OCI-LY3 (cell line): ENCODE data around the gene OCRL.

ENCODE experiments used
- H2AFZ ChIP-seq: fragments of 200-600, 300-600 bp; shearing (Covaris generic); 2 replicates; pipeline ENCODE4 v1.6.0; 2014; ENCODE audit warnings: antibody characterized with exemption, low read depth, low read length
- H3K27ac ChIP-seq: fragments of 200-600, 300-600 bp; sonication (generic); 2 replicates; pipeline ENCODE4 v1.5.1; 2014; ENCODE audit warnings: mild to moderate bottlenecking, low read length, moderate library complexity, mixed read lengths
- H3K27me3 ChIP-seq: fragments of 200-600, 300-600 bp; sonication (generic); 2 replicates; pipeline ENCODE4 v1.6.1; 2014; ENCODE audit warnings: low read depth, low read length, mixed read lengths
- H3K36me3 ChIP-seq: fragments of 200-600, 300-600 bp; sonication (generic); replicated peaks from 2 replicates; pipeline ENCODE3; 2014; ENCODE audit warnings: low read depth, low read length, mixed read lengths
- H3K4me1 ChIP-seq: fragments of 300-600, 200-600 bp; sonication (generic); 2 replicates; pipeline ENCODE4 v1.6.1; 2014; ENCODE audit warnings: low read length, mixed read lengths
- H3K4me2 ChIP-seq: fragments of 200-600, 300-600 bp; sonication (generic); 2 replicates; pipeline ENCODE4 v1.6.1; 2014; ENCODE audit warnings: low read length, mixed read lengths
- H3K4me3 ChIP-seq: fragments of 300-600, 200-600 bp; sonication (generic); 2 replicates; pipeline ENCODE4 v1.5.1; 2014; ENCODE audit warnings: antibody characterized with exemption, mild to moderate bottlenecking, low read length, moderate library complexity
- H3K79me2 ChIP-seq: fragments of 300-600, 200-600 bp; shearing (Covaris generic); 2 replicates; pipeline ENCODE4 v1.6.1; 2014; ENCODE audit warnings: mild to moderate bottlenecking, low read length, mixed read lengths
- H3K9ac ChIP-seq: fragments of 300-600, 200-600 bp; shearing (Covaris generic); 2 replicates; pipeline ENCODE4 v1.6.0; 2014; ENCODE audit warnings: mild to moderate bottlenecking, low read length, moderate library complexity
- H3K9me3 ChIP-seq: fragments of 200-600, 300-600 bp; shearing (Covaris generic); 2 replicates; pipeline ENCODE4 v1.6.1; 2014; ENCODE audit warnings: low read length, mixed read lengths; ENCODE audit not compliant: insufficient read depth
- H4K20me1 ChIP-seq: fragments of 200-600, 300-600 bp; sonication (generic); 2 replicates; pipeline ENCODE4 v1.6.1; 2016; ENCODE audit warnings: low read length, mixed read lengths; ENCODE audit not compliant: insufficient read depth
- CTCF ChIP-seq: fragments of 200-600, 300-600 bp; sonication (generic); IDR thresholded peaks from 2 replicates; pipeline ENCODE4 v1.5.1; 2014; ENCODE audit warnings: antibody characterized with exemption, low read length, low read depth
- EZH2phosphoT487 ChIP-seq: fragments of 200-600 bp; shearing (Covaris generic); IDR thresholded peaks from 2 replicates; pipeline ENCODE4 v1.6.1; 2018; ENCODE audit warnings: antibody characterized with exemption, mixed run types, low read depth

The OCRL gene

GRCh38 chrX:129581904-129582303 is 41.8 kb downstream of the OCRL start:
- Histone ChIP-seq H4K20me1 (no peaks in the 10 kb centered on the region), H3K4me1 (no peaks in the 10 kb centered on the region), H3K27me3 (no peaks in the 10 kb centered on the region), H3K27ac (no peak overlapping the region), H3K9ac (no peak overlapping the region), H3K9me3 (no peaks in the 10 kb centered on the region), H2AFZ (no peak overlapping the region), H3K4me3 (no peak overlapping the region), H3K36me3 (peaks cover 7% of the 10 kb centered on the region), H3K4me2 (no peak overlapping the region), H3K79me2 (no peaks in the 10 kb centered on the region)
- TF ChIP-seq CTCF (no peak), EZH2phosphoT487 (no peak)

DNA sequence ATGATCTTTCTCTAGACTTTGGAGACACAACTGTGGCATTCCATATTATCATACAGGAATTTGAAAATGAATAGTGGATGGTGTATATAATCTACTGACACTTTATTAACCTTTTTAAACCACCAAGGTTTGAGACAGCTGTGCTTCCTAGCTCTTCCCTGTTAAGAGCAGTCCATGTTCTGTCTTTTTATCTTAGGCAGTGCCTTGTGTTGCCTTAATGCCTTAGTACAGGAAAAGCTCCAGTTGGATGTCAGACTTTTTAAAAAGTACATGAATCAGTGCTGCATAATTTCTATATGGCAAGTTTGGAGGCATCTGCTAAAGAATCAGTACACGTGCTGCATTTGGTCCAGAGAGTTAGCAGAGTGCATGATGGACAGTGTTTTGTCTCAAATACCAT is 45.1 kb downstream of the OCRL start:
- TF ChIP-seq CTCF, result no peak
- no peak for TF ChIP-seq EZH2phosphoT487
- Histone ChIP-seq H3K4me3 (no peak overlapping the region), H3K79me2 (no peaks in the 10 kb centered on the region), H3K4me1 (no peaks in the 10 kb centered on the region), H2AFZ (no peak overlapping the region), H4K20me1 (no peaks in the 10 kb centered on the region), H3K9me3 (no peaks in the 10 kb centered on the region), H3K27ac (no peak overlapping the region), H3K4me2 (no peak overlapping the region), H3K36me3 (peaks cover 7% of the 10 kb centered on the region), H3K9ac (no peak overlapping the region), H3K27me3 (no peaks in the 10 kb centered on the region)

DNA sequence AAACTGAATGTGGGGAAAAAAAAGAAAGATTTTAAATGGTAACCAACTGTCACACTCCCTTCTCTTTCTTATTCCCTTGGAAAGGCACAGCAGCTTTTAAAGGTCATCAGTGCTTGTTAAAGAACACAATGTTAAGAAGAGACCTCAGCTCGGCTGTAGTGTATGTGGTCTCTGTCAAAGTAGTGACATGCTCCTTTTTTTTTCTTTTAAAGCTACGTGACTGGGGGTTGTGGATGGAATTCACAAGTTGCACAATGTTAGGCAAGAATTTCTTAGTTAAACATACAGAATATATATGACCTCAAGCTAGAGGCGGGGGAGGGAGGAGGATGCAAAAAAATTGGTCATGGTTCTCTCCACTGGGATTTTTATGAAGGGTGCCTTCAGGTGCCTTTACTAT is 45.6 kb downstream of the OCRL start:
- no peak overlapping the region for H2AFZ ChIP-seq
- TF ChIP-seq CTCF, result no peak
- TF ChIP-seq EZH2phosphoT487, result no peak
- H4K20me1 ChIP-seq, result no peaks in the 10 kb centered on the region
- H3K9me3 ChIP-seq, result no peaks in the 10 kb centered on the region
- H3K36me3 ChIP-seq, result peaks cover 7% of the 10 kb centered on the region
- no peaks in the 10 kb centered on the region for H3K79me2 ChIP-seq
- H3K27ac ChIP-seq, result no peak overlapping the region
- H3K4me1 ChIP-seq, result no peaks in the 10 kb centered on the region
- H3K27me3 ChIP-seq, result no peaks in the 10 kb centered on the region
- H3K4me3 ChIP-seq, result no peak overlapping the region
- no peak overlapping the region for H3K4me2 ChIP-seq
- H3K9ac ChIP-seq, result no peak overlapping the region

- H4K20me1 ChIP-seq, result no peaks in the 10 kb centered on the region
- no peak overlapping the region for H3K4me2 ChIP-seq
- H3K4me1 ChIP-seq, result no peaks in the 10 kb centered on the region
- H3K27ac ChIP-seq, result no peak overlapping the region
- peaks cover 8% of the 10 kb centered on the region for H3K36me3 ChIP-seq
- no peak overlapping the region for H3K9ac ChIP-seq
- H3K79me2 ChIP-seq, result no peaks in the 10 kb centered on the region
- no peak overlapping the region for H2AFZ ChIP-seq
- no peaks in the 10 kb centered on the region for H3K27me3 ChIP-seq
- no peak overlapping the region for H3K4me3 ChIP-seq
- no peak for TF ChIP-seq EZH2phosphoT487
- TF ChIP-seq CTCF, result no peak
- no peaks in the 10 kb centered on the region for H3K9me3 ChIP-seq
Observed at GRCh38 chrX:129586446-129586845, 46.4 kb downstream of the OCRL start.
